ENCODE data around the gene FMR1. TPM values are rescaled to one million over a fixed set of nuclear protein-coding genes. Genes with fewer than 3 reads are reported as not detected.
A peak's percentile ranks its signal among the peaks of the same experiment; 100 is the strongest.

Gene FMR1
- total RNA-seq, result 107 to 108 TPM (median 108 TPM) in 3 replicates

- no peak for TF ChIP-seq CTCF (IDR thresholded peaks at IDR 0.05; ENCODE audit: unreplicated experiment)
- Mint-ChIP-seq H3K27ac (peak within 1 kb of the TSS; percentile 97), H3K27me3 (ENCODE audit: low read depth) (no peaks in the 10 kb centered on the region), H3K9me3 (peaks cover 22% of the 10 kb centered on the region), H3K36me3 (peaks cover 1% of the 10 kb centered on the region), H3K4me1 (peaks cover 33% of the 10 kb centered on the region), H3K4me3 (peak within 1 kb of the TSS; percentile 94)
- DNase-seq (ENCODE audit: low spot score in 2 of 2, unreplicated experiment in 2 of 2), result peak; percentile 83 to 91
Observed at GRCh38 chrX:147911192-147912022, at the start of gene FMR1. FMR1 (plus strand) TSS chrX:147911919; CDS start chrX:147912180, 261 bp downstream.

DNA sequence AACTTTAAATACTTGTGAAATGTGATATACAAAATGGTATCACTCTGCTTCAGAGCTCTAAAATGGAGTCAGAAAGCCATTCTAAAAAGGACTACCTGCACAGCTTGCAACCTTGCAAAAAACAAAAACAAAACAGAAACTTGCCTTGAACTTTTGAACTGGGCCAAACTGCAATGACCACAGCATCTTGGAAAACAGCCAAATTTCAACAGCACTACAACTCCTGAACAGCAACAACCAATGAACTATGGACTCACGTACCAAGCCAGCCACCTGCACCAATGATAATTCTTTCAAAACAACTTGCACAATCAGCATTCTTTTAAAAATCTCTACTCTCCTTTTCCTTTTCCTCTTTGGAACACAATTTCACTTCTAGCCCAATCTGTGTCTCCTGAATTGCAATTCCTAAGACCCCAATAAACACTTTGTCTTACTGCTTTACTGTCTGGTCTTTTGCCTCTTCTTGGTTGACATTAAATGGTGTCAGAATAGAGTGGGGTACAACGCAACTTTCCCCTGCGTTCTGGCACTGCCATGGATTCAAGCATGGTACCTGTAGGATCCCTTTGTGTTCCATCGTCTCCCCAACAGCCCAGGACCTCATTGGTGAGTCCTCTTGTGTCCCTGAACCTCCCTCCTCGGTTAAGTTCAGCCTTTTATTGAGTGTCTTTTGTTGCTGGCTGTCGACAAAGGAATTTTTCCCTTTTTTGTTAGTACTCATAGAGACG, 35.7 kb upstream of the FMR1 start:
- Mint-ChIP-seq H3K27ac (peak overlapping the region; percentile 63), H3K36me3 (peaks cover 5% of the 10 kb centered on the region), H3K4me1 (peaks cover 8% of the 10 kb centered on the region), H3K9me3 (peaks cover 58% of the 10 kb centered on the region), H3K27me3 (ENCODE audit: low read depth) (no peaks in the 10 kb centered on the region), H3K4me3 (no peak overlapping the region)
- TF ChIP-seq CTCF (IDR thresholded peaks at IDR 0.05; ENCODE audit: unreplicated experiment), result no peak
- no peak for DNase-seq (ENCODE audit: low spot score in 2 of 2, unreplicated experiment in 2 of 2)

GRCh38 chrX:147876849-147877646, 34.7 kb upstream of the FMR1 start:
- Mint-ChIP-seq H3K9me3 (peaks cover 49% of the 10 kb centered on the region), H3K36me3 (peaks cover 5% of the 10 kb centered on the region), H3K4me3 (no peak overlapping the region), H3K27me3 (ENCODE audit: low read depth) (no peaks in the 10 kb centered on the region), H3K27ac (no peak overlapping the region), H3K4me1 (peaks cover 8% of the 10 kb centered on the region)
- TF ChIP-seq CTCF (IDR thresholded peaks at IDR 0.05; ENCODE audit: unreplicated experiment), result no peak
- DNase-seq (ENCODE audit: low spot score in 2 of 2, unreplicated experiment in 2 of 2), result no peak

GRCh38 chrX:147877726-147878125, 34.0 kb upstream of the FMR1 start:
- no peak overlapping the region for H3K27ac Mint-ChIP-seq
- peaks cover 8% of the 10 kb centered on the region for H3K4me1 Mint-ChIP-seq
- peaks cover 43% of the 10 kb centered on the region for H3K9me3 Mint-ChIP-seq
- no peak overlapping the region for H3K4me3 Mint-ChIP-seq
- no peaks in the 10 kb centered on the region for H3K27me3 Mint-ChIP-seq (ENCODE audit: low read depth)
- no peak for DNase-seq (ENCODE audit: low spot score in 2 of 2, unreplicated experiment in 2 of 2)
- no peak for TF ChIP-seq CTCF (IDR thresholded peaks at IDR 0.05; ENCODE audit: unreplicated experiment)
- peaks cover 5% of the 10 kb centered on the region for H3K36me3 Mint-ChIP-seq

GRCh38 chrX:147884958-147885357, 26.8 kb upstream of the FMR1 start:
- no peaks in the 10 kb centered on the region for H3K27me3 Mint-ChIP-seq (ENCODE audit: low read depth)
- H3K4me3 Mint-ChIP-seq, result no peak overlapping the region
- no peak for TF ChIP-seq CTCF (IDR thresholded peaks at IDR 0.05; ENCODE audit: unreplicated experiment)
- no peak for DNase-seq (ENCODE audit: low spot score in 2 of 2, unreplicated experiment in 2 of 2)
- peaks cover 6% of the 10 kb centered on the region for H3K36me3 Mint-ChIP-seq
- peaks cover 42% of the 10 kb centered on the region for H3K9me3 Mint-ChIP-seq
- peak overlapping the region; percentile 51 for H3K27ac Mint-ChIP-seq
- H3K4me1 Mint-ChIP-seq, result peaks cover 8% of the 10 kb centered on the region
